MM.1S (cell line): Measurements from ENCODE around the gene THBS3.
"Not testable (repeated sequence)": the region's sequence is repeated elsewhere in the genome, so short reads cannot be mapped to it uniquely, and the experiment has no call there.

Experiments
- DNase-seq: peaks from one replicate; pipeline ENCODE4 v3.0.0-alpha.2; 2015
- H2AFZ ChIP-seq: fragments of 300-600 bp; sonication (generic); 2 replicates; pipeline ENCODE4 v1.6.0; 2016; ENCODE audit warnings: antibody characterized with exemption, low read length
- H3F3A ChIP-seq: fragments of 300-600 bp; sonication (generic); 2 replicates; pipeline ENCODE4 v1.6.1; 2016; ENCODE audit warnings: mild to moderate bottlenecking, antibody characterized with exemption, low read length, moderate library complexity, mixed read lengths; ENCODE audit not compliant: insufficient read depth
- H3K27ac ChIP-seq: fragments of 300-600 bp; sonication (generic); 2 replicates; pipeline ENCODE4 v1.5.1; 2016; ENCODE audit warnings: mild to moderate bottlenecking, low read length
- H3K27me3 ChIP-seq: fragments of 300-600 bp; sonication (generic); replicated peaks from 2 replicates; pipeline ENCODE4 v1.6.0; 2016; ENCODE audit warnings: low read length; ENCODE audit not compliant: insufficient read depth
- H3K36me3 ChIP-seq: fragments of 300-600 bp; sonication (generic); replicated peaks from 2 replicates; pipeline ENCODE4 v1.6.1; 2016; ENCODE audit warnings: mild to moderate bottlenecking, low read length, mixed read lengths; ENCODE audit not compliant: insufficient read depth
- H3K4me1 ChIP-seq: fragments of 300-600 bp; sonication (generic); 2 replicates; pipeline ENCODE4 v1.6.1; 2016; ENCODE audit warnings: low read length, mixed read lengths
- H3K4me2 ChIP-seq: fragments of 300-600 bp; sonication (generic); 2 replicates; pipeline ENCODE4 v1.6.0; 2016; ENCODE audit warnings: low read depth, low read length
- H3K4me3 ChIP-seq: fragments of 300-600 bp; sonication (generic); 2 replicates; pipeline ENCODE4 v1.5.1; 2016; ENCODE audit warnings: low read length, mixed read lengths
- H3K79me2 ChIP-seq: fragments of 300-600 bp; sonication (generic); 2 replicates; pipeline ENCODE4 v1.6.1; 2016; ENCODE audit warnings: mixed run types, low read length, mixed read lengths
- H3K9ac ChIP-seq: fragments of 300-600 bp; sonication (generic); 2 replicates; pipeline ENCODE4 v1.6.1; 2016; ENCODE audit warnings: low read length, mixed read lengths
- H3K9me2 ChIP-seq: fragments of 300-600 bp; sonication (generic); replicated peaks from 2 replicates; pipeline ENCODE4 v1.6.1; 2016; ENCODE audit warnings: mild to moderate bottlenecking, low read length, mixed read lengths; ENCODE audit not compliant: insufficient read depth
- H3K9me3 ChIP-seq: fragments of 300-600 bp; sonication (generic); replicated peaks from 2 replicates; pipeline ENCODE4 v1.6.1; 2016; ENCODE audit warnings: mild to moderate bottlenecking, low read length, mixed read lengths; ENCODE audit not compliant: insufficient read depth
- H4K20me1 ChIP-seq: fragments of 300-600 bp; sonication (generic); 2 replicates; pipeline ENCODE4 v1.6.1; 2016; ENCODE audit warnings: mild to moderate bottlenecking, low read length, moderate library complexity, mixed read lengths; ENCODE audit not compliant: insufficient read depth
- EZH2 ChIP-seq: fragments of 300-600 bp; sonication (generic); optimal IDR thresholded peaks from 2 replicates; pipeline ENCODE3; 2017; ENCODE audit warnings: low read depth, mild to moderate bottlenecking, antibody characterized with exemption, low read length, mixed read lengths
- EZH2phosphoT487 ChIP-seq: fragments of 300-600 bp; sonication (generic); IDR thresholded peaks from 2 replicates; pipeline ENCODE4 v1.6.1; 2018; ENCODE audit warnings: antibody characterized with exemption, low read length
- TF ChIP-seq, protein P1 (sequence below): fragments of 300-600 bp; sonication (generic); IDR thresholded peaks from 2 replicates; pipeline ENCODE4 v1.5.1; 2016; ENCODE audit warnings: antibody characterized with exemption, low read length, mixed read lengths

The THBS3 gene

GRCh38 chr1:155193275-155193990, 14.3 kb downstream of the THBS3 start:
- peak overlapping the region; percentile 61 for H3K4me3 ChIP-seq
- peaks cover 15% of the 10 kb centered on the region; the same call in 1 of the 2 replicates for H3K4me1 ChIP-seq
- H3F3A ChIP-seq = no peaks in the 10 kb centered on the region
- no peaks in the 10 kb centered on the region for H4K20me1 ChIP-seq
- peak overlapping the region; percentile 31; the same call in 1 of the 2 replicates for H3K9ac ChIP-seq
- no peaks in the 10 kb centered on the region for H3K9me3 ChIP-seq
- peak overlapping the region; percentile 94 for H2AFZ ChIP-seq
- H3K36me3 ChIP-seq = no peaks in the 10 kb centered on the region
- no peak overlapping the region for H3K27ac ChIP-seq
- peaks cover 57% of the 10 kb centered on the region for H3K27me3 ChIP-seq
- H3K9me2 ChIP-seq = no peaks in the 10 kb centered on the region
- TF ChIP-seq EZH2 (no peak), EZH2phosphoT487 (no peak)
- TF ChIP-seq, protein P1, sequence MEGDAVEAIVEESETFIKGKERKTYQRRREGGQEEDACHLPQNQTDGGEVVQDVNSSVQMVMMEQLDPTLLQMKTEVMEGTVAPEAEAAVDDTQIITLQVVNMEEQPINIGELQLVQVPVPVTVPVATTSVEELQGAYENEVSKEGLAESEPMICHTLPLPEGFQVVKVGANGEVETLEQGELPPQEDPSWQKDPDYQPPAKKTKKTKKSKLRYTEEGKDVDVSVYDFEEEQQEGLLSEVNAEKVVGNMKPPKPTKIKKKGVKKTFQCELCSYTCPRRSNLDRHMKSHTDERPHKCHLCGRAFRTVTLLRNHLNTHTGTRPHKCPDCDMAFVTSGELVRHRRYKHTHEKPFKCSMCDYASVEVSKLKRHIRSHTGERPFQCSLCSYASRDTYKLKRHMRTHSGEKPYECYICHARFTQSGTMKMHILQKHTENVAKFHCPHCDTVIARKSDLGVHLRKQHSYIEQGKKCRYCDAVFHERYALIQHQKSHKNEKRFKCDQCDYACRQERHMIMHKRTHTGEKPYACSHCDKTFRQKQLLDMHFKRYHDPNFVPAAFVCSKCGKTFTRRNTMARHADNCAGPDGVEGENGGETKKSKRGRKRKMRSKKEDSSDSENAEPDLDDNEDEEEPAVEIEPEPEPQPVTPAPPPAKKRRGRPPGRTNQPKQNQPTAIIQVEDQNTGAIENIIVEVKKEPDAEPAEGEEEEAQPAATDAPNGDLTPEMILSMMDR = peak; percentile 100
- H3K4me2 ChIP-seq = peak overlapping the region; percentile 97
- no peaks in the 10 kb centered on the region for H3K79me2 ChIP-seq
- peak; percentile 76 for DNase-seq

DNA sequence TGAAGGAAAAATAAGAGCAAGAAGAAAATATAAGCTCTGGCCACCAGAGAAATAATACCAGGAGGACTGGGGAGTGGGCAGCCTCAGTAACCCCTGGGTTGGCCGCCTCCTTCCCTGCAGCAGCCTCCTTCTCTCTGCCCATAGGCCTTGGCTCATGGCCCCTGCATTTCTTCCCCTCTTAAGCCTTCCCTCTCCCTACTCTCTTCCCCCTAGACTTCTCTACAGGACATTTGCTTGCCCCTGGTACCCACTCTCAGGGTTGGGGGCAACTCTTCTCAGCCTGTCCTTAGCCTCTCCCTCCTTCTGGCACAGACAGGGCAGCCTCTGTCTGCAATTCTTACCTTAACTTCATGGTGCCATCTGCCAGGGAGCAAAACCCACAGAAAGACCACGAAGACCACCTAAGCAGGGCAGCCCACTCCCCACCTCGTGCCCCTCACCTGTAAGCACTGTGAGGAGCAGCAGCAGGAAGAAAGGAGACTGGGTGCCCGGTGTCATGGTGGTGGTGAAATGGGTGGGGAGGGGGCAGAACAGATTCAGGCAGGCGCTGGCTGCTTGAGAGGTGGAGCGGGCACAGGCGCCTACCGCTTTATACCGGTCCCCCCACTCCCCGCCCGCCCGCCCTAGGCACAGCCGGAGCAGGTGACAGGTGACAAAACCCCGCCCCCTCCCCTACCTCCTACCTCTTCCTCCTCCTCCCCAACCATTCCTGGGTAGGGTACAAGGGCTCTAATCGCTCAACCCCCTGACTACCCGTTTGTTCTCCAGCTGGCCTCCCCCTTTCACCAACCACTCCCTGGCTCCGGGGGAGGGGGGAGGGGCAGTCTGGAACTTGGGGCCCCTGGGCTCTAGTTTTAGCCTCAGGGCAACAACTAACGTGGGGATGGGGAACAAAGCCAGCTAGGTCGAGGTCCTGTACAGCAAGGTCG, 15.1 kb downstream of the THBS3 start:
- TF ChIP-seq, protein P1 = no peak
- no peak for TF ChIP-seq EZH2
- TF ChIP-seq EZH2phosphoT487 = no peak
- Histone ChIP-seq H3K4me2 (peak overlapping the region; percentile 97), H3K36me3 (no peaks in the 10 kb centered on the region), H3F3A (no peaks in the 10 kb centered on the region), H4K20me1 (no peaks in the 10 kb centered on the region), H2AFZ (peak overlapping the region; percentile 94), H3K27me3 (peaks cover 59% of the 10 kb centered on the region), H3K4me3 (peak overlapping the region; percentile 61), H3K9ac (peak overlapping the region; percentile 31; the same call in 1 of the 2 replicates), H3K9me2 (no peaks in the 10 kb centered on the region), H3K4me1 (peaks cover 15% of the 10 kb centered on the region; the same call in 1 of the 2 replicates), H3K27ac (no peak overlapping the region), H3K9me3 (no peaks in the 10 kb centered on the region), H3K79me2 (no peaks in the 10 kb centered on the region)
- DNase-seq = no peak

- H3K9me2 ChIP-seq = no peaks in the 10 kb centered on the region
- no peak overlapping the region for H3K9ac ChIP-seq
- H3K4me1 ChIP-seq = peaks cover 15% of the 10 kb centered on the region; the same call in 1 of the 2 replicates
- no peaks in the 10 kb centered on the region for H3K9me3 ChIP-seq
- no peak for TF ChIP-seq EZH2
- no peak for TF ChIP-seq EZH2phosphoT487
- TF ChIP-seq, protein P1 = no peak
- no peaks in the 10 kb centered on the region for H3K79me2 ChIP-seq
- H3K4me3 ChIP-seq = no peak overlapping the region
- no peaks in the 10 kb centered on the region for H3F3A ChIP-seq
- H3K36me3 ChIP-seq = no peaks in the 10 kb centered on the region
- DNase-seq = no peak
- no peak overlapping the region for H3K27ac ChIP-seq
- H3K4me2 ChIP-seq = no peak overlapping the region
- H3K27me3 ChIP-seq = peaks cover 59% of the 10 kb centered on the region
- no peak overlapping the region for H2AFZ ChIP-seq
- no peaks in the 10 kb centered on the region for H4K20me1 ChIP-seq
These were observed 15.8 kb downstream of the THBS3 start for GRCh38 chr1:155191904-155192303.

- H3K36me3 ChIP-seq, H3K27ac ChIP-seq, H3K9ac ChIP-seq, H3F3A ChIP-seq, H3K9me2 ChIP-seq, H3K4me2 ChIP-seq, H3K79me2 ChIP-seq, H2AFZ ChIP-seq, H3K9me3 ChIP-seq, DNase-seq, H4K20me1 ChIP-seq, H3K4me3 ChIP-seq: not testable (repeated sequence)
- peaks cover 39% of the 10 kb centered on the region for H3K27me3 ChIP-seq
- peaks cover 24% of the 10 kb centered on the region for H3K4me1 ChIP-seq
These were observed 17.8 kb downstream of the THBS3 start for GRCh38 chr1:155189926-155190325.
